Measurements from ENCODE around the gene ZDHHC21.
"Not testable (repeated sequence)": the region's sequence is repeated elsewhere in the genome, so short reads cannot be mapped to it uniquely, and the experiment has no call there.

Gene ZDHHC21

GRCh38 chr9:14690948-14691730 lies 2.1 kb downstream of the ZDHHC21 start:
- no peak for DNase-seq
- in situ Hi-C loops (cut with HindIII; ENCODE audit: low pct_ligation_motif_present, low pct_unique_long_range_greater_than_20kb, low sequenced_read_pairs): no loop called here

DNA sequence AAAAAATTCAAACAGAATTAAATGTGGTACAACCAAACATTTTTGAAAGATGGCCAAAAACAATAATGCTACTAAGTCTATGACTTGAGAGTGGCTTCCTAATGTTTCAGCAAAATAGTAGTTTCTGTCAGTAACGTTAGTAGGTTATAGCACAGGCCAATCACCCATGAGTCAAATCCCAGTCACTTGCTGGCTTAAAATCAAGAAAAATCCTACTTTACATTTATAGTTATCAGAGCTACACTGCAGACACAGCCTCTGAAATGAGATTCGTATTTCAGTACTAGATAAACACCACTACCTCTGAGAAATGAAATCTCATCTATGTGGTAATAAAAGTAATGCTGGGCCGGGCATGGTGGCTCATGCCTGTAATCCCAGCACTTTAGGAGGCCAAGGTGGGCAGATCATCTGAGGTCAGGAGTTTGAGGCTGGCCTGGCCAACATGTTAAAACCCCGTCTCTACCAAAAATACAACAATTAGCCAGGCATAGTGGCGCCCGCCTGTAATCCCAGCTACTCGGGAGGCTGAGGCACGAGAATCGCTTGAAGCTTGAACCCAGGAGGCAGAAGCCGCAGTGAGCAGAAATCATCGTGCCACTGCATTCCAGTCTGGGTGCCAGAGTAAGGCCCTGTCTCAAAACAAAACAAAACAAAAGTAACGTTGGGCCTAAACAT lies 6.1 kb downstream of the ZDHHC21 start:
- in situ Hi-C loops (cut with HindIII; ENCODE audit: low pct_ligation_motif_present, low pct_unique_long_range_greater_than_20kb, low sequenced_read_pairs): no loop called here
- DNase-seq: no peak

DNA sequence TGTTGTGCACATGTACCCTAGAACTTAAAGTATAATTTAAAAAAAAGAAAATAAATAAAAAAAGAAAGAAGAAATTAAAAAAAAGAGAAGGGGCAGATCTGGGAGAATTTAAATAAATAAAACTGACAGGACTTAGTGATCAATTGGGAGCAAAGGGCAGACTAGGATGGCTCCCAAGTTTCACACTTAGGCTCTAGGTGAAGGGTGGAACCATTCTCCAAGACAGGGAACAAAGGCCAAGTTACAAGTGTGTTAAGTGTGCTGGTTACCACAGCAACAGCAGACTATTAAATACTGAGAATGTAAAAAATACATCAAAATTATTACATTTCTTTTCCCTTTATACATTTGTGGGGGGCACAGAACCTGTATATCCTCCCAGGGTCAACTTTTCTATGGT lies 7.1 kb downstream of the ZDHHC21 start:
- no peak for DNase-seq
- in situ Hi-C loops (cut with HindIII; ENCODE audit: low pct_ligation_motif_present, low pct_unique_long_range_greater_than_20kb, low sequenced_read_pairs): no loop called here

DNA sequence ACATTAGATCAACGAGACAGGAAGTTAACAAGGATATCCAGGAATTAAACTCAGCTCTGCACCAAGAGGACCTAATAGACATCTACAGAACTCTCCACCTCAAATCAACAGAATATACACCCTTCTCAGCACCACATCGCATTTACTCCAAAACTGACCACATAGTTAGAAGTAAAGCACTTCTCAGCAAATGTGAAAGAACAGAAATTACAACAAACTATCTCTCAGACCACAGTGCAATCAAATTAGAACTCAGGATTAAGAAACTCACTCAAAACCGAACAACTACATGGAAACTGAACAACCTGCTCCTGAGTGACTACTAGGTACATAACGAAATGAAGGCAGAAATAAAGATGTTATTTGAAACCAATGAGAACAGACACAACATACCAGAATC lies 10.6 kb downstream of the ZDHHC21 start:
- in situ Hi-C loops (cut with HindIII; ENCODE audit: low pct_ligation_motif_present, low pct_unique_long_range_greater_than_20kb, low sequenced_read_pairs); DNase-seq: not testable (repeated sequence)

- no peak for DNase-seq
- in situ Hi-C loops (cut with HindIII; ENCODE audit: low pct_ligation_motif_present, low pct_unique_long_range_greater_than_20kb, low sequenced_read_pairs): no loop called here
Observed at GRCh38 chr9:14678776-14679175, 14.5 kb downstream of the ZDHHC21 start.

DNA sequence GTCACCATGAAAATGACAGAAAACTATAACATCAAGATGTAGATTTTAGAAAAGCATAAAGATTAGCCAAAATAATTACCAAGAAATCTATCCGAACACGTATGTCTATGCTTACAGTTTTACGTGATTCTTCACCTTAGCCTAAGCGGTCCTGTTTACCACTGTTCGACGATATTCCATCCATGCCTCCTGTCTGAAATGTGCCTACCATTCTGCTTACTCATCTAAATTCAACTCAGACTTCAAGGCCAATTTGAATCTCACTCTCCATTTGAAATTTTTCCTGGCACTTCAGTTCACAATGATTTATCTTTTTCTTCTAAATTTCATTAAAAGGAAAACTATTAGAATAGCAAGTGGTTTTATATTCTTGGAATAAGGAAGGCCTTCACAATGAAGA lies 15.4 kb downstream of the ZDHHC21 start:
- no peak for DNase-seq
- in situ Hi-C loops (cut with HindIII; ENCODE audit: low pct_ligation_motif_present, low pct_unique_long_range_greater_than_20kb, low sequenced_read_pairs): no loop called here

DNA sequence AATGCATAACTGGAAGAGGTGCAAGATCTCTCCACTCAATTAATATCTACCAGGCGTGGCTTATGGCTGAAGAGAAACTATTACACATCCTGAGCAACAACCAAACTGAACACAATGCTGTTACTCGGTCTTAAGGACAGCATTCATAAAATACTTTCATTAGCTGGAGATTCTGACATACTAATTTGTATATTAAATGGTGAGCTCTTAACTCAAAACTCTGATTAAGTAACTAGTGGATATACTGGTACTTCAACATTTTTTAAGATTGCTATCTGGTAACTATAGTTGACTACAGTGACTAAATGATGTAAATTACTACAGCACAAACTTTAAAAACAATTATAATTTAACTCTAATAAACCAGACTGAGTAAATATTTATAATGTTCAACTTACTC lies 15.8 kb downstream of the ZDHHC21 start:
- no peak for DNase-seq
- in situ Hi-C loops (cut with HindIII; ENCODE audit: low pct_ligation_motif_present, low pct_unique_long_range_greater_than_20kb, low sequenced_read_pairs): no loop called here

GRCh38 chr9:14674630-14675029 lies 18.6 kb downstream of the ZDHHC21 start:
- no peak for DNase-seq
- in situ Hi-C loops (cut with HindIII; ENCODE audit: low pct_ligation_motif_present, low pct_unique_long_range_greater_than_20kb, low sequenced_read_pairs): no loop called here

- in situ Hi-C loops (cut with HindIII; ENCODE audit: low pct_ligation_motif_present, low pct_unique_long_range_greater_than_20kb, low sequenced_read_pairs): no loop called here
- no peak for DNase-seq
Observed at GRCh38 chr9:14671377-14671776, 21.9 kb downstream of the ZDHHC21 start.

DNA sequence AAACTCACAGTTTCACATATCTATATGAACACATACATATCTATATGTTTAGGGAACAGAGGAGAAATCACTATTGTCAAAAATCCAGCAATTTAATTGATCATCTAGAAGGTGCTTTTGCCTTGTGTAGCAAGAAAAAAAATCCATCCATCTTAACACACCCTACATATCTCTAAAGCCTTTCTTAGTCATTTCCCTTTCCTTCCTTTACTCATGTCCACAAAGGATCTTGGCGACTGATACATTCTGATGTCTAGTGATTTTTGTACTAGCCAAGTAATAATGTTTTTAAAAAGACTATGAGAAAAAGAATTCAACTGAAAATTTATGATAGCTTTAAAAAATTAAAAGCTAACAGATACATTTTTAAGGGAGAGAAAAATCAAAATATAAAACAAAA lies 22.5 kb downstream of the ZDHHC21 start:
- in situ Hi-C loops (cut with HindIII; ENCODE audit: low pct_ligation_motif_present, low pct_unique_long_range_greater_than_20kb, low sequenced_read_pairs): no loop called here
- DNase-seq: no peak

GRCh38 chr9:14664022-14664421 lies 29.2 kb downstream of the ZDHHC21 start:
- DNase-seq; in situ Hi-C loops (cut with HindIII; ENCODE audit: low pct_ligation_motif_present, low pct_unique_long_range_greater_than_20kb, low sequenced_read_pairs): not testable (repeated sequence)

GRCh38 chr9:14662060-14662453 lies 31.2 kb downstream of the ZDHHC21 start:
- no peak for DNase-seq
- in situ Hi-C loops (cut with HindIII; ENCODE audit: low pct_ligation_motif_present, low pct_unique_long_range_greater_than_20kb, low sequenced_read_pairs): no loop called here

DNA sequence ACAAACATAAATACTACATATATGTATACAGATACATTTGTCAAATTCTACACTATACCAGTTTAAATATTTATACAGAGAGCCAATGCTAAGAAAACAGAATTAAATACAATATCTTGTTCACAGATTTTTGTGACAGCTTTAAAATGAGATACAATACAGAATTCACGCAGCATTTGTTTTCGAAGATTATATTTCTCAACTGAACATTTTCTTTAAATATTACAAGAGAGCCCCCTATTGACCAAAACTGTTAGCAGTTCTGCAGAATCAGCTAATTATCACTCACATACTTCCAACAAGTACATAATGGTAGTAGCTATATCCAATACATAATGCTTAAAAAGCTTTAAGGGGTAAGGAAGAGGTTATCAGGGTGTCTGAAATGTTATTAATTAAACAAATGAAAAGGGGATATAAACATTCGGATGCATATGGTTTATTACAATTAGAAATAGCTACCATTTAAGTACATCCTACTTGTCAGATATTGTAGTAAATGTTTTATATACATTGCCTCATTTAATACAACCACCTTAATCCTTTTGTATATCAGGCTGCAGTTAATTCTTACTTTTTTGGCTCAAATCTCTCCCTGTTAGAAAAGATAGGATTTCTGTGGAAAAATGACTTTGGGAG lies 31.7 kb downstream of the ZDHHC21 start:
- in situ Hi-C loops (cut with HindIII; ENCODE audit: low pct_ligation_motif_present, low pct_unique_long_range_greater_than_20kb, low sequenced_read_pairs): no loop called here
- peak; percentile 43 for DNase-seq

GRCh38 chr9:14660721-14661120 lies 32.5 kb downstream of the ZDHHC21 start:
- in situ Hi-C loops (cut with HindIII; ENCODE audit: low pct_ligation_motif_present, low pct_unique_long_range_greater_than_20kb, low sequenced_read_pairs): no loop called here

DNA sequence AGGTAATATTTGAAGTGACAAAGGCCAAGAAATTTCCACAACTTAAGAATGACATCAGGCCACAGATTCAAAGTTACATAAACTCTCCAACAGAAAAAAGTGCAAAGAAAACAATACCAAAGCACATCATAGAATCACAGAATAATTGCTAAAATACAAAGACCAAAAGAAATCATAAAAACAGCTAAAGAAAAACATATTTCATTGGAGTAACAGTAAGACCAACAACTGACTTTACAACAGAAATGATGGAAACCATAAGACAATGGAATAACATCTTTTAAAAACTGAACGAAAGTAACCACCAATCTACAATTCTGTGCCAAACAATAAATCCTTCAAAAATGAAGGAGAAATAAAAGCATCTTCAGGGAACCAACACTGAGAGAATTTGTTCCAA lies 38.3 kb downstream of the ZDHHC21 start:
- in situ Hi-C loops (cut with HindIII; ENCODE audit: low pct_ligation_motif_present, low pct_unique_long_range_greater_than_20kb, low sequenced_read_pairs): no loop called here
- DNase-seq: no peak

More at GRCh38 chr9:14660721-14661120, 32.5 kb downstream of the ZDHHC21 start:
- DNase-seq: no peak

DNA sequence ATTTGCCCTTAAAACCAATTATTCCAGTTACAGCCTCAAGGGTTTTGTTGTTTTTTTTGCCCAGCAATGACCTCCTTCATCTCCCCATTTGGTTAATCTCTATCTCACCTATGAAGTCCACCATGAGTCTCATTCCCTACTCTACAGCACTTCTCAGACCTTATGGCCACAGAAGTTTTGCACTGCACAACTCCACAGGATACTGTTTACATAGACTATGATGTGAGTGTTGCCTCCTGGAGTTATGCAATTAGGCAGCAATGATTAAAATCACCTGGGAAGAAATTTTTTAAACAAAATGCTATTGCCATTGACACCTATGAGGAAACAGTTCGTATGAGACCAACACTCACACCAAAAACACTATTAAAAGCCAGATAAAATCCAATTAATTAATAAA lies 39.7 kb downstream of the ZDHHC21 start:
- in situ Hi-C loops (cut with HindIII; ENCODE audit: low pct_ligation_motif_present, low pct_unique_long_range_greater_than_20kb, low sequenced_read_pairs): no loop called here
- DNase-seq: no peak

GRCh38 chr9:14652729-14653377 lies 40.4 kb downstream of the ZDHHC21 start:
- peak; percentile 55 for DNase-seq
- in situ Hi-C loops (cut with HindIII; ENCODE audit: low pct_ligation_motif_present, low pct_unique_long_range_greater_than_20kb, low sequenced_read_pairs): no loop called here

GRCh38 chr9:14650596-14650995 lies 42.6 kb downstream of the ZDHHC21 start:
- in situ Hi-C loops (cut with HindIII; ENCODE audit: low pct_ligation_motif_present, low pct_unique_long_range_greater_than_20kb, low sequenced_read_pairs): no loop called here

DNA sequence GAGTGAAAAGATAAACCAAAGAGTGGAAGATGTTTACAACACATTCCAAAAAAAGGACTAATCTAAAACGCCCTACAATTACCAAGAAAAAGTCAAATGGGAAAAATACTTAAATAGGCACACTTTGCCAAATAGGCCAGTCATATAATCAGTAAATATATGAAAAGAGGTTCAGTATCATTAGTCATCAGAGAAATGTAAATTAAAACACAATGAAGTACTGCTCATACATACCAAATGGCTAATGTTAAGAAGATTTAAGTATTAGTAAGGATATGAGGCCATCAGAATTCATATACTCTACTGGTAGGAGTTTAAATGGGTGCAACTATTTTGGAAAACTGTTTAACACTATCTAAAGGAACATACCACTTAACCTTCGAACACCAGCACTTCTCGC lies 47.6 kb downstream of the ZDHHC21 start:
- DNase-seq: no peak
- in situ Hi-C loops (cut with HindIII; ENCODE audit: low pct_ligation_motif_present, low pct_unique_long_range_greater_than_20kb, low sequenced_read_pairs): no loop called here

More at GRCh38 chr9:14650596-14650995, 42.6 kb downstream of the ZDHHC21 start:
- DNase-seq: no peak

Measured in ACHN (cell line).